ENCODE measurements around the gene FTCD. TPM values are rescaled to one million over a fixed set of nuclear protein-coding genes. Genes with fewer than 3 reads are reported as not detected.

The FTCD gene
- total RNA-seq, 2 donors from 2014 or later, result 0.24 TPM; not detected in 1

DNA sequence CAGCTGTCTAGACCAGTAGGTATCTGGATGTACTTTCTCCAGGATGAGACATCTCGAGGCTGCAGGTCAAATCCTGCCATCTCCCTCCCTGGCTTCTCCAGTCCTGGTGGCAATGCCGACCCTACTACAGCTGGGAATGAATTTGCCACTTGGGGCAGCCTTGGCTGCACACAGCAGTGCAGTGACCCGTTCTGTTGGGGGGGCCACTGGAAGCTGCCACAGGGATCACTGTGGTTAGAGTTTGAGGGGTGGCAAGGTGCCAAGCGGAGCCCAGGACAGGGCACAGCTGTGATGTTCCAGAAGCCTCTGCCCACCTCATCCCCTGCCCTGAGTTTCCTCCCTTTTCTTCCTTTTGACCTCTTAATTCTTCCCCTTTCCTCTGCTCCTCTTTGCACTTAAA lies 40.4 kb downstream of the FTCD start:
- no peak for DNase-seq (ENCODE audit: low spot score)
- Histone ChIP-seq H3K4me3 (no peak overlapping the region), H3K9me3 (peaks cover 0 to 6% of the 10 kb centered on the region in 2 donors), H3K36me3 (peaks cover 83% of the 10 kb centered on the region), H3K27ac (no peak overlapping the region), H3K27me3 (no peaks in the 10 kb centered on the region), H3K4me1 (peaks cover 0 to 13% of the 10 kb centered on the region in 2 donors)
- TF ChIP-seq, protein P1, sequence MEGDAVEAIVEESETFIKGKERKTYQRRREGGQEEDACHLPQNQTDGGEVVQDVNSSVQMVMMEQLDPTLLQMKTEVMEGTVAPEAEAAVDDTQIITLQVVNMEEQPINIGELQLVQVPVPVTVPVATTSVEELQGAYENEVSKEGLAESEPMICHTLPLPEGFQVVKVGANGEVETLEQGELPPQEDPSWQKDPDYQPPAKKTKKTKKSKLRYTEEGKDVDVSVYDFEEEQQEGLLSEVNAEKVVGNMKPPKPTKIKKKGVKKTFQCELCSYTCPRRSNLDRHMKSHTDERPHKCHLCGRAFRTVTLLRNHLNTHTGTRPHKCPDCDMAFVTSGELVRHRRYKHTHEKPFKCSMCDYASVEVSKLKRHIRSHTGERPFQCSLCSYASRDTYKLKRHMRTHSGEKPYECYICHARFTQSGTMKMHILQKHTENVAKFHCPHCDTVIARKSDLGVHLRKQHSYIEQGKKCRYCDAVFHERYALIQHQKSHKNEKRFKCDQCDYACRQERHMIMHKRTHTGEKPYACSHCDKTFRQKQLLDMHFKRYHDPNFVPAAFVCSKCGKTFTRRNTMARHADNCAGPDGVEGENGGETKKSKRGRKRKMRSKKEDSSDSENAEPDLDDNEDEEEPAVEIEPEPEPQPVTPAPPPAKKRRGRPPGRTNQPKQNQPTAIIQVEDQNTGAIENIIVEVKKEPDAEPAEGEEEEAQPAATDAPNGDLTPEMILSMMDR (IDR thresholded peaks at IDR 0.05), result no peak

DNA sequence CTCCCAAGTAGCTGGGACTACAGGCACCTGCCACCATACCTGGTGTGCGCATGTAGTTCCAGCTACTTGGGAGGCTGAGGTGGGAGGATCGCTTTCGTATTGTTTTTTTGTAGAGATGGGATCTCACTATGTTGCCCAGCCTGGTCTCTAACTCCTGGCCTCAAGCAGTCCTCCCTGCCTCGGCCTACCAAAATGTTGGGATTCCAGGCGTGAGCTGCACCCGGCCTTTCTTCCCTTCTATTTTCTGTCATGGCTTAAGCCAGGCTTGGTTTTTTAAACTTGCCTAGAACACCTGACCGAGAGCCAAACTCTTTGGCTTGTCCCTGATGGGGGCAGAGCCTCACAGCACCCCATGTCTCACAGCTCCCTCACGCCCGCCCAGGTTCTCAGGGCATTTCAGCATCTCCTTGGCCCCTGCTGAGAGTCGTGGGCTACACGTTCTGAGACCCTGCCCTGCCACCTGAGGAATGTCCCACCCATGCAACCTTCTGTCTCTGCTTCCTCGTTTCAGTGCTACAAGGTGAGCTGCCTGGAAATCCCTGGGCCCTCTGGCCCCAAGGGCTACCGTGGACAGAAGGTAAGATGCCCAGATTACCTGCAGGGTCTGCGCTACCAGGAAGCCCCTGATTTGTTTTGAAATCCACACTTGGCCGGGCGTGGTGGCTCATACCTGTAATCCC lies 41.7 kb downstream of the FTCD start:
- TF ChIP-seq, protein P1 (IDR thresholded peaks at IDR 0.05), result no peak
- Histone ChIP-seq H3K36me3 (peaks cover 70% of the 10 kb centered on the region), H3K4me1 (peaks cover 0 to 26% of the 10 kb centered on the region in 2 donors), H3K27ac (no peak overlapping the region), H3K4me3 (no peak overlapping the region), H3K27me3 (no peaks in the 10 kb centered on the region), H3K9me3 (peaks cover 0 to 6% of the 10 kb centered on the region in 2 donors)
- DNase-seq (ENCODE audit: low spot score), result peak; percentile 42

DNA sequence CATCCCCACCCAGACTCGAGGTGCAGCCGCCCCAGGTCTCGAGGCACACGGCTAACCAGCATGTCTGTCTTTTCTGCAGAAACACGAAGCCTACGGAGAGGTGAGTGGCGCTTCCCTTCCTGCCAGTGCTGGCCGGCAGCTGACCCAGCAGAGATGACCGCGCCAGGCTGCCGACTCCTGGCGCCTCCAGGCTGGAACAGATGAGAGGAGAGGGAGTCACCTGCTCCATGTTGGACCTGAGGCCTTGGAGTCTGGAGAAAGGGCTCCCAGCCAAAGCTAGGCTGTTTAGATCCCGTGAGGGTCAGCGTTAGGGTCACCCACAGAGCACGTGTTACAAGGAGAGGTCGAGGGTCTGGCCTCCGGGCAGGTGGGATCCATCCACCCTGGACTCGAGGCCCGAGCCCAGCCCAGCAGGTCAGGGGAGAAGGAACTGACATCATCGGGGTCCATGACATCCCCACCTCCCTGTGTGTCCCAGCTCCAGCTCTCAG lies 42.6 kb downstream of the FTCD start:
- peaks cover 0 to 26% of the 10 kb centered on the region in 2 donors for H3K4me1 ChIP-seq
- H3K4me3 ChIP-seq, result no peak overlapping the region
- TF ChIP-seq, protein P1 (IDR thresholded peaks at IDR 0.05), result no peak
- H3K27ac ChIP-seq, result no peak overlapping the region
- no peaks in the 10 kb centered on the region for H3K27me3 ChIP-seq
- peak; percentile 49 for DNase-seq (ENCODE audit: low spot score)
- peaks cover 61% of the 10 kb centered on the region for H3K36me3 ChIP-seq
- peaks cover 0 to 11% of the 10 kb centered on the region in 2 donors for H3K9me3 ChIP-seq

DNA sequence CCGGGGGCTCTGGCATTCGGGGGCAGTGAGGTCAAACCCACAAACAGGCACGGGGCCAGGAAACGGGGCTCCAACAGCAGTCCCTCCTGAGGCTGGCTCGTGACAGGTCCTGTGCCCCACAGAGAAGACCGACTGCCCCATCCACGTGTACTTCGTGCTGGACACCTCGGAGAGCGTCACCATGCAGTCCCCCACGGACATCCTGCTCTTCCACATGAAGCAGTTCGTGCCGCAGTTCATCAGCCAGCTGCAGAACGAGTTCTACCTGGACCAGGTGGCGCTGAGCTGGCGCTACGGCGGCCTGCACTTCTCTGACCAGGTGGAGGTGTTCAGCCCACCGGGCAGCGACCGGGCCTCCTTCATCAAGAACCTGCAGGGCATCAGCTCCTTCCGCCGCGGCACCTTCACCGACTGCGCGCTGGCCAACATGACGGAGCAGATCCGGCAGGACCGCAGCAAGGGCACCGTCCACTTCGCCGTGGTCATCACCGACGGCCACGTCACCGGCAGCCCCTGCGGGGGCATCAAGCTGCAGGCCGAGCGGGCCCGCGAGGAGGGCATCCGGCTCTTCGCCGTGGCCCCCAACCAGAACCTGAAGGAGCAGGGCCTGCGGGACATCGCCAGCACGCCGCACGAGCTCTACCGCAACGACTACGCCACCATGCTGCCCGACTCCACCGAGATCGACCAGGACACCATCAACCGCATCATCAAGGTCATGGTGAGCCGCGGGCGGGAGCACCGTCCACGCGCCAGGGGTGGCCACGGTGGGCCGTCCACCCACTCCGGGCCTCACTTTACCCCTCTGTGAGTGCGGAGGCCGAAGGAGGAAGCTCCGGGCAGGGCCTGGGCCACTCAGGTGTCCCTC lies 43.3 kb downstream of the FTCD start:
- Histone ChIP-seq H3K27ac (no peak overlapping the region), H3K36me3 (peaks cover 55% of the 10 kb centered on the region), H3K27me3 (no peaks in the 10 kb centered on the region), H3K9me3 (peaks cover 0 to 14% of the 10 kb centered on the region in 2 donors), H3K4me1 (peaks cover 0 to 26% of the 10 kb centered on the region in 2 donors), H3K4me3 (no peak overlapping the region)
- TF ChIP-seq, protein P1 (IDR thresholded peaks at IDR 0.05), result no peak
- peak; percentile 52 for DNase-seq (ENCODE audit: low spot score)

DNA sequence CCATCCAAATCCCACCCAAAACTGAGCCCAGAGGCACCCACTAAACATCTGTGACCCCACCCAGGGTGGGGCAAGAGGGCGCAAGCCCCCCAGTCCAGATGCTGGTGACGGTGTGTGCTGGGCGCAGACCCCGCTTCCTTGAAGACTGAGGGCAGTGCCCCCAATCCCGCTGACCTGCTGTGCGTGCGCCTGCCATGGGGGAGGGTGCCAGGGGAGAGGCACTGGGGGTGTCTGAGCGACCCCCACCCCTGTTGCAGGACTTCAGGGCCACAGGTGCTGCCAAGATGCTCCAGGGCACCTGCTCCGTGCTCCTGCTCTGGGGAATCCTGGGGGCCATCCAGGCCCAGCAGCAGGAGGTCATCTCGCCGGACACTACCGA lies 44.2 kb downstream of the FTCD start:
- peaks cover 0 to 26% of the 10 kb centered on the region in 2 donors for H3K4me1 ChIP-seq
- DNase-seq (ENCODE audit: low spot score), result peak; percentile 28
- no peak overlapping the region for H3K4me3 ChIP-seq
- H3K27ac ChIP-seq, result peak overlapping the region; percentile 75 to 77
- TF ChIP-seq, protein P1 (IDR thresholded peaks at IDR 0.05), result no peak
- peaks cover 0 to 14% of the 10 kb centered on the region in 2 donors for H3K9me3 ChIP-seq
- H3K27me3 ChIP-seq, result no peaks in the 10 kb centered on the region
- peaks cover 46% of the 10 kb centered on the region for H3K36me3 ChIP-seq

Data from right atrium auricular region (tissue), 2 donors.